ENCODE results near the gene FAM110D. TPM values are rescaled to one million over a fixed set of nuclear protein-coding genes. Genes with fewer than 3 reads are reported as not detected.

The FAM110D gene
- polyA plus RNA-seq, 1 of the 3 experiments (the other 2 are of a cell fraction) = 0.64 TPM

GRCh38 chr1:26155370-26156284 lies 3.3 kb upstream of the FAM110D start:
- H3K4me1 ChIP-seq (ENCODE audit: control insufficient read depth in 1 of 2, insufficient read depth in 2 of 2, low read depth in 1 of 2, low read length in 1 of 2) = peaks cover 6 to 31% of the 10 kb centered on the region in 2 experiments; a peak in 1 of 4 replicates
- H3K4me3 ChIP-seq (ENCODE audit: low read depth in 2 of 2, low read length in 1 of 2) = no peak overlapping the region
- no peaks in the 10 kb centered on the region for H3K79me2 ChIP-seq (ENCODE audit: insufficient read depth)
- no peak for DNase-seq
- ChIA-PET CTCF (interaction anchor here (0.6 to 13.7 kb wide), 9 partner anchors 8 to 261 kb away, joined by 3 to 131 read pairs (median 5); partner anchors contain the start of gene ZNF593), POLR2A (interaction anchor here (1.1 kb wide), 2 partner anchors 8 to 43 kb away, joined by 3 read pairs; no protein-coding TSS in a partner anchor)
- H3K36me3 ChIP-seq (replicated peaks in 1 of 2; ENCODE audit: control insufficient read depth in 1 of 2, insufficient read depth in 2 of 2, low read length in 1 of 2) = no peaks in the 10 kb centered on the region
- H2AFZ ChIP-seq (ENCODE audit: low read depth) = no peak overlapping the region
- no peak overlapping the region for H3K27ac ChIP-seq (ENCODE audit: low read depth in 2 of 2, low read length in 1 of 2)
- H3F3A ChIP-seq (replicated peaks; ENCODE audit: insufficient read depth) = no peaks in the 10 kb centered on the region
- TF ChIP-seq RXRA (IDR thresholded peaks at IDR 0.05; ENCODE audit: borderline replicate concordance, low read depth) = no peak
- TF ChIP-seq GATA2 (CRISPR knock-in tag; IDR thresholded peaks at IDR 0.05) = no peak
- TF ChIP-seq POLR2AphosphoS5 (IDR thresholded peaks at IDR 0.05; ENCODE audit: low read depth, low read length) = no peak
- no peak for TF ChIP-seq ELF1 (IDR thresholded peaks at IDR 0.05)
- TF ChIP-seq MXI1 (IDR thresholded peaks at IDR 0.05; ENCODE audit: low read depth, low read length) = no peak
- TF ChIP-seq NRF1 (IDR thresholded peaks at IDR 0.05; ENCODE audit: low read depth, low read length) = no peak
- TF ChIP-seq FOXM1 (IDR thresholded peaks at IDR 0.05; ENCODE audit: low read depth) = no peak
- TF ChIP-seq USF1 (IDR thresholded peaks at IDR 0.05; ENCODE audit: borderline replicate concordance, low read depth) = no peak
- no peak for TF ChIP-seq IRF3 (IDR thresholded peaks at IDR 0.05; ENCODE audit: low read depth, low read length)
- no peak for TF ChIP-seq GABPA (IDR thresholded peaks at IDR 0.05; ENCODE audit: low read depth)
- no peak for TF ChIP-seq NFIC (IDR thresholded peaks at IDR 0.05; ENCODE audit: borderline replicate concordance)
- TF ChIP-seq FOSL2 (IDR thresholded peaks at IDR 0.05; ENCODE audit: borderline replicate concordance, low read depth) = no peak
- TF ChIP-seq REST (IDR thresholded peaks at IDR 0.05; ENCODE audit: low read depth, low read length) = no peak
- no peak for TF ChIP-seq JUND (IDR thresholded peaks at IDR 0.05)
- TF ChIP-seq MAX (IDR thresholded peaks at IDR 0.05; ENCODE audit: low read depth) = no peak
- TF ChIP-seq RAD21 (IDR thresholded peaks at IDR 0.05; ENCODE audit: low read length) = no peak
- no peak for TF ChIP-seq RFX5 (IDR thresholded peaks at IDR 0.05; ENCODE audit: low read length)
- 90% methylated on average over 14 of the region's 21 CpGs for WGBS (ENCODE audit: low lambda C conversion rate)
- H3K4me2 ChIP-seq = no peak overlapping the region
- no peak overlapping the region for H3K9ac ChIP-seq
- H3K9me2 ChIP-seq = no peaks in the 10 kb centered on the region
- H3K9me3 ChIP-seq = no peaks in the 10 kb centered on the region
- no peaks in the 10 kb centered on the region; the same call in 1 of the 2 replicates for H3K27me3 ChIP-seq (ENCODE audit: insufficient read depth)
- no peaks in the 10 kb centered on the region for H4K20me1 ChIP-seq (ENCODE audit: insufficient read depth)
